WTC11 (cell line): Measurements from ENCODE around the gene CCDC88A.

Experiments used
- CREB1 ChIP-seq: sonication (generic); formaldehyde crosslinking; IDR thresholded peaks from 2 replicates; pipeline ENCODE4 v1.8.0; 2023; ENCODE audit warnings: mild to moderate bottlenecking, missing genetic modification reagents
- CREM ChIP-seq: sonication (generic); formaldehyde crosslinking; IDR thresholded peaks from 2 replicates; pipeline ENCODE4 v1.8.1; 2022; ENCODE audit warnings: mild to moderate bottlenecking, missing genetic modification reagents, moderate library complexity
- CTCF ChIP-seq: fragments of 200-600 bp; IDR thresholded peaks from 2 replicates; pipeline ENCODE4 v1.8.0; 2022; ENCODE audit warnings: antibody characterized with exemption
- ETV6 ChIP-seq: sonication (generic); formaldehyde crosslinking; IDR thresholded peaks from 2 replicates; pipeline ENCODE4 v1.8.1; 2022; ENCODE audit warnings: mild to moderate bottlenecking, missing genetic modification reagents
- GTF2I ChIP-seq: fragments of 250-450 bp; sonication (Bioruptor Pico); conservative IDR thresholded peaks from 2 replicates; pipeline ENCODE4 v1.4.0; 2021; ENCODE audit warnings: mild to moderate bottlenecking
- MAX ChIP-seq: sonication (generic); formaldehyde crosslinking; IDR thresholded peaks from 2 replicates; pipeline ENCODE4 v1.8.0; 2022; ENCODE audit warnings: mild to moderate bottlenecking, missing genetic modification reagents
- NFE2L1 ChIP-seq: sonication (generic); formaldehyde crosslinking; IDR thresholded peaks from 2 replicates; pipeline ENCODE4 v1.8.1; 2023; ENCODE audit warnings: missing genetic modification reagents
- SMAD4 ChIP-seq: sonication (generic); formaldehyde crosslinking; IDR thresholded peaks from 2 replicates; pipeline ENCODE4 v1.8.0; 2022; ENCODE audit warnings: mild to moderate bottlenecking, missing genetic modification reagents
- TEAD4 ChIP-seq: sonication (generic); formaldehyde crosslinking; IDR thresholded peaks from 2 replicates; pipeline ENCODE4 v1.8.0; 2022; ENCODE audit warnings: mild to moderate bottlenecking, missing genetic modification reagents
- ZNF317 ChIP-seq: sonication (generic); formaldehyde crosslinking; IDR thresholded peaks from 2 replicates; pipeline ENCODE4 v1.8.1; 2023; ENCODE audit warnings: low read depth, mild to moderate bottlenecking, moderate library complexity, missing genetic modification reagents, borderline replicate concordance
- ZNF512 ChIP-seq: sonication (generic); formaldehyde crosslinking; IDR thresholded peaks from 2 replicates; pipeline ENCODE4 v1.8.1; 2022; ENCODE audit warnings: missing genetic modification reagents, borderline replicate concordance

- TF ChIP-seq ETV6 (no peak), CTCF (no peak), TEAD4 (CRISPR knock-in tag) (no peak), ZNF512 (CRISPR knock-in tag) (no peak), ZNF317 (CRISPR knock-in tag) (no peak), CREB1 (no peak), CREM (CRISPR knock-in tag) (no peak), NFE2L1 (no peak), SMAD4 (CRISPR knock-in tag) (no peak), GTF2I (CRISPR knock-in tag) (no peak), MAX (CRISPR knock-in tag) (no peak)
Measured at GRCh38 chr2:55437515-55438390, 18.1 kb upstream of the CCDC88A start.
